Measurements from ENCODE around the gene ATP11A. TPM values are rescaled to one million over a fixed set of nuclear protein-coding genes. Genes with fewer than 3 reads are reported as not detected.

The ATP11A gene
- total and polyA plus RNA-seq, 10 donors, result 2.7 to 91.3 (median 59.1) TPM

DNA sequence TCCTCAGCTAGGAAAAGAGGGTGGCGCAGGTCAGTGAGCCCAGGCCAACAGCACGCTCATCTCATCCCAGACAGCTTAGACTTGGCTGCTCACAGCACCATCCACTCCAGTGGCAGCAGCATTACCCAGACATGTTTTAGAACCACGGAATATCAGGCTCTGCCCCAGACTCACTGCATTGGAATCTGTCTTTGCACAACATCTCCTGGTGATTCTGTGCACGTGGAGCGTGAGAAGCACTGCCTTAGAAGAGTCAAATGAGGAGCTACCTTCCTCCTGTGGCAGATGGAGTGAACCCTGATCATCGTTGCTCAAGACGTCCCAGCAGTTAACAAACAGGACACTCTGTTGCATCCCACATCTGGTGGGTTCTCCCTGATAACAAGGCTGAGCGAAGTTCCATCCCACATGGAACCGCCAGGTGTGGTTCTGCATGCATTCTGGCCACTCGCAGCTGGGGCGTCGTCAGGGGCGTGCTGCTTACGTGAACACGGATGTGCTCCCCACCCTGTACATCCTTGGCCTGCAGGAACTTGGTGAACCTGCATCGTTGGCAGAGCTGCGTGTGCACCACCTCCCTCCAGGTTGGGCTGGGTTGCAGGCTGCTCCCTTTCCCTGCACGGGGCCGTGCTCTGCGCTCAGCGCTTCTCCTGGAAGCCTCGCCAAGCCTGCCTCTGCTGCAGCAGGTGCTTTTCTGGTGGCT is 25.2 kb upstream of the ATP11A start:
- intact Hi-C loops (cut with DNase I; ENCODE audit: low total_unique reads), result no loop called here
- H3K4me3 ChIP-seq, result no peak overlapping the region
- H3K27ac ChIP-seq, result no peak overlapping the region
- 85 to 89% (median 87%) methylated on average over 12 to 22 of the region's 22 CpGs for WGBS, 5 donors
- TF ChIP-seq POLR2A (IDR thresholded peaks at IDR 0.05) (no peak), POLR2AphosphoS5 (IDR thresholded peaks at IDR 0.05) (no peak)
- TF ChIP-seq, protein P1, sequence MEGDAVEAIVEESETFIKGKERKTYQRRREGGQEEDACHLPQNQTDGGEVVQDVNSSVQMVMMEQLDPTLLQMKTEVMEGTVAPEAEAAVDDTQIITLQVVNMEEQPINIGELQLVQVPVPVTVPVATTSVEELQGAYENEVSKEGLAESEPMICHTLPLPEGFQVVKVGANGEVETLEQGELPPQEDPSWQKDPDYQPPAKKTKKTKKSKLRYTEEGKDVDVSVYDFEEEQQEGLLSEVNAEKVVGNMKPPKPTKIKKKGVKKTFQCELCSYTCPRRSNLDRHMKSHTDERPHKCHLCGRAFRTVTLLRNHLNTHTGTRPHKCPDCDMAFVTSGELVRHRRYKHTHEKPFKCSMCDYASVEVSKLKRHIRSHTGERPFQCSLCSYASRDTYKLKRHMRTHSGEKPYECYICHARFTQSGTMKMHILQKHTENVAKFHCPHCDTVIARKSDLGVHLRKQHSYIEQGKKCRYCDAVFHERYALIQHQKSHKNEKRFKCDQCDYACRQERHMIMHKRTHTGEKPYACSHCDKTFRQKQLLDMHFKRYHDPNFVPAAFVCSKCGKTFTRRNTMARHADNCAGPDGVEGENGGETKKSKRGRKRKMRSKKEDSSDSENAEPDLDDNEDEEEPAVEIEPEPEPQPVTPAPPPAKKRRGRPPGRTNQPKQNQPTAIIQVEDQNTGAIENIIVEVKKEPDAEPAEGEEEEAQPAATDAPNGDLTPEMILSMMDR (IDR thresholded peaks at IDR 0.05 in 8 of 11, conservative IDR thresholded peaks at IDR 0.05 in 3 of 11), result no peak
- no peaks in the 10 kb centered on the region for H3K9me3 ChIP-seq
- no peaks in the 10 kb centered on the region for H3K36me3 ChIP-seq
- no peaks in the 10 kb centered on the region for H3K4me1 ChIP-seq
- no peak for DNase-seq
- H3K27me3 ChIP-seq (replicated peaks in 1 of 7), result peaks cover 0 to 18% (median 0%) of the 10 kb centered on the region in 7 donors

DNA sequence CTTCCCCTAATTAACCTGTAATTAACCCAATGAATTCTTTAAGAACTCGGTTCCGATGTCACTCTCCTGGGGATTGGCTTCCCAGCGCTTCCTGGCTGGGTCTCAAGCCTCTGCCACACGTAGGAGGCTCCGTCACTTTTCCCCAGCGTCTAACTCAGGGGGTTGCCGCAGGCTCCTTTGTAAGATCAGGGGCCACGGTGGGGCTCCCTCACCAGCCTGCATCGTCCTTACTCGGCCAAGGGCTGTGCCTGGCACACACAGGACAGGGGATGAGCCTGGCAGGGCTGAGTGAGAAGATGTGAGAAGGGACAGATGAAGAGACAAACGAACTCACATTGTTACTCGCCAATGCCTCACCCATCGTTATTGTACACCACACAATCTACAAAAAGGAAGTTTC is 20.9 kb upstream of the ATP11A start:
- H3K9me3 ChIP-seq, result no peaks in the 10 kb centered on the region
- intact Hi-C loops (cut with DNase I; ENCODE audit: low total_unique reads), result no loop called here
- no peak for TF ChIP-seq POLR2A (IDR thresholded peaks at IDR 0.05)
- TF ChIP-seq POLR2AphosphoS5 (IDR thresholded peaks at IDR 0.05), result no peak
- TF ChIP-seq, protein P1 (IDR thresholded peaks at IDR 0.05 in 8 of 11, conservative IDR thresholded peaks at IDR 0.05 in 3 of 11), result no peak
- H3K27ac ChIP-seq, result no peak overlapping the region
- peaks cover 0 to 24% (median 0%) of the 10 kb centered on the region in 7 donors for H3K27me3 ChIP-seq (replicated peaks in 1 of 7)
- no peak overlapping the region for H3K4me3 ChIP-seq
- WGBS, 5 donors, result 77 to 86% (median 85%) methylated on average over 13 of the region's 13 CpGs
- H3K36me3 ChIP-seq, result no peaks in the 10 kb centered on the region
- no peak for DNase-seq
- H3K4me1 ChIP-seq, result no peaks in the 10 kb centered on the region

DNA sequence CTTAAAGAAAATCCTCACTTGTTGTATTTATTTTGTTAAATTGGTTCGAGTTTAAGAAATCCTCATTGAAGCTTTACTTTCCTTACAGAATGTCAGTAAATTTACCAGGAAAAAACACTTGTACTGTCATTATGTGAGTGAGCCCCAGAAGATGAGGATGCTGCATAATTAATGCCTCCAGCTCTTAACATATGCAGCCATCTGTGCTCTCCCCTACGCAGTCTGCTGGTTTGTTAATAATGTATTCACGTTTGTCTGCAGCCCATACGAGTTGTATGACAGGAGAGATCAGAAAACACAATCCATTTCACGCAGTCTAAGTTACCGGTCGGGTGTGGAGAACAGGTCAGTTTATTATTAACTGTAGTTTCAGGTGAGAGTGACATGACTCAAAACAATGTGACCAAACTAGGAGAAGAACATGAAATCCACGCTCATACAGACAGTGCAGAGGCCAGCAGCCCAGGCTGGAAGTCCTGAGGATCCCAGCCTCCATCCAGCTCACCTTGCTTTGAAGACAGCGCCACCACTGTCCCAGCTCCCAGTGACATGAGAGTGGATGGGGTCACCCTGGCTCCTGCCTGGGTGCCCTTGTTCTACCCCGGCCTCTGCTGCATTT is 19.8 kb upstream of the ATP11A start:
- peaks cover 0 to 13% (median 0%) of the 10 kb centered on the region in 7 donors for H3K27me3 ChIP-seq (replicated peaks in 1 of 7)
- 84 to 91% (median 89%) methylated on average over 10 of the region's 10 CpGs for WGBS, 5 donors
- intact Hi-C loops (cut with DNase I; ENCODE audit: low total_unique reads), result no loop called here

DNA sequence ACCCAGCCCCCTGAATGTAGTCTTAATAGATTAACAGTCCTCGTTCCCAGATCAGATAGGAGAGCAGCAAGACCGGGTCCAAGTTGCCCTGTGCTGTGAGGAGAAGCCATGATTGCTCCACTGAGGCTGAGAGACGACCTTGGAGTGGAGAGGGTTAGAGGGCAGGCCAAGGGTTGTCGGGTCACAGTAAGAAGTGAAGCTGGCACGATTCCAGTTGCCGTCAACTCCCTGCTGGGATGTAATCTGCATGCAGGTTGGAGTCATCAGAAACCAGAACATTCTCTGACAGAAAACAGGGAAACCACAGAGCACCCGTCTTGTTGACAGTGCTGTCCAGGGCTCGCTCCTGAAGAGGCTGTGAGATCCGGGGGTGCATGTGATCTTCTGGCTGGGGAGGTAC is 19.0 kb upstream of the ATP11A start:
- H3K36me3 ChIP-seq, result no peaks in the 10 kb centered on the region
- no peak for TF ChIP-seq POLR2AphosphoS5 (IDR thresholded peaks at IDR 0.05)
- TF ChIP-seq POLR2A (IDR thresholded peaks at IDR 0.05), result no peak
- TF ChIP-seq, protein P1 (IDR thresholded peaks at IDR 0.05 in 8 of 11, conservative IDR thresholded peaks at IDR 0.05 in 3 of 11), result no peak
- DNase-seq, result no peak
- no peaks in the 10 kb centered on the region for H3K4me1 ChIP-seq
- H3K27ac ChIP-seq, result no peak overlapping the region
- intact Hi-C loops (cut with DNase I; ENCODE audit: low total_unique reads), result no loop called here
- no peak overlapping the region for H3K4me3 ChIP-seq
- 67 to 80% (median 74%) methylated on average over 7 to 9 of the region's 9 CpGs for WGBS, 5 donors
- peaks cover 0 to 11% (median 0%) of the 10 kb centered on the region in 7 donors for H3K27me3 ChIP-seq (replicated peaks in 1 of 7)
- no peaks in the 10 kb centered on the region for H3K9me3 ChIP-seq

More for the DNA sequence above, 19.8 kb upstream of the ATP11A start:
- Histone ChIP-seq H3K4me1 (no peaks in the 10 kb centered on the region), H3K4me3 (no peak overlapping the region), H3K36me3 (no peaks in the 10 kb centered on the region), H3K27ac (no peak overlapping the region), H3K9me3 (no peaks in the 10 kb centered on the region)
- DNase-seq, result no peak
- no peak for TF ChIP-seq POLR2A (IDR thresholded peaks at IDR 0.05)
- TF ChIP-seq, protein P1 (IDR thresholded peaks at IDR 0.05 in 8 of 11, conservative IDR thresholded peaks at IDR 0.05 in 3 of 11), result no peak
